CD4-positive, alpha-beta T cell treated with Interleukin-12 subunit alpha and Interleukin-12 subunit beta, for 1 hour (primary cell): ENCODE measurements around the gene LONRF3.

Experiments used
- DNase-seq: peaks from one replicate; pipeline ENCODE4 v3.0.0-alpha.2; 2020

Gene LONRF3

DNA sequence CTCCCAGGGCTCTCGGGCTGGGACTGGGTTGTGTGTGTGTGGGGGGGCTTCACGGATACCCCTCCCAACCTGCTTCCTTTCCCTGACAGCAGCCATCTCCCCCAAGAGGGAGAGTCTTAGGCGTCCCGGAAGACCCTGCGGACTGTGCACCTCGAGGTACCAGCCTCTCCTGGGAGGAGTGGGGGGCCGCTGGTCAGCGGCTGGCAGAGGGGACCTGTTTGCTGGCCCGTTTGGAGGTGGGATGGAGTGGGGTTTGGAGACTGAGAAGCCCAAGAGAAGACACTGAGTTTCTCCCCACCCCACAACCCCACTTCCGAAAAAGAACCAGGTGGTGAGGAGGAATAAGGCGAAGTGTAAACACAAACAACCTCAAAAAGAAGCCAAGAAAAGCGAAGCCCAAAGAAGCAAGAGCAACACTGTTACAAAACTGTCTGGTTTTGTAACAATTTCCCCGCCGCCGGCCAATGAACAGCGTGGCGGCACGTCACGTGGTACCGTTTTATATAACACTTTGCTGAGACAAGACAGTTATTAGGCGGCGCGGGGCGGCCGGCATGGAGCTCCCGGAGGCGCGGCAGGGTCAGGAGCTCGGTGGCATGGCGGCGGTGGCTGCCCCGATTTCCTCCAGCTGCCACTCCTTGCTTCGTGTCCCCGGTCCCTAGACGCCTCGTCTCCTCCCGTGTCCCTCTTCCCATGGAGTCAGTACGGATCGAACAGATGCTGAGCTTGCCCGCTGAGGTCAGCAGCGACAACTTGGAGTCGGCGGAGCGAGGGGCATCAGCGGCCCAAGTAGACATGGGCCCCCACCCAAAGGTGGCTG is at the start of gene LONRF3:
Gene LONRF3, plus strand, starts transcription at position 531 of the 820 bp plus-strand sequence. Its CDS starts 163 bp downstream, at position 694.
- DNase-seq, result peak; percentile 77

DNA sequence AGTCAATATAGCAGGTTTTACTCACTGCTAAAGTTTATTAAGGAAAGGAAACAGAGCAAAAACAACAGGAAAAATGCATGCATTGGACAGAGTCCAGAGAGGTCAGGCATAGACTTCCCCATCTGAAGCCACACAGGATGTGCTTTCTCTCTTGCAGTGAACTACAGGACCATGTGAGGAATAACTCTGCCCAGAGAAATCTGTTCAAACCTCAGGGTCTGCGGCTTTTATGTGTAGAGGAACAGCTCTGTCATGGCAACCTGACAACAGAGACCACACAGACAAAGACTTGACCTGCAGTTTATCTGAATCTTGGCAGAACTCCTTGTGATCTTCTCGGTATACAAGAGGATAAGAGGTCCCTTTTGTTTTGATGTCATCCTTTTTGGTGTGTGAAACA is 46.3 kb upstream of the LONRF3 start:
- no peak for DNase-seq

DNA sequence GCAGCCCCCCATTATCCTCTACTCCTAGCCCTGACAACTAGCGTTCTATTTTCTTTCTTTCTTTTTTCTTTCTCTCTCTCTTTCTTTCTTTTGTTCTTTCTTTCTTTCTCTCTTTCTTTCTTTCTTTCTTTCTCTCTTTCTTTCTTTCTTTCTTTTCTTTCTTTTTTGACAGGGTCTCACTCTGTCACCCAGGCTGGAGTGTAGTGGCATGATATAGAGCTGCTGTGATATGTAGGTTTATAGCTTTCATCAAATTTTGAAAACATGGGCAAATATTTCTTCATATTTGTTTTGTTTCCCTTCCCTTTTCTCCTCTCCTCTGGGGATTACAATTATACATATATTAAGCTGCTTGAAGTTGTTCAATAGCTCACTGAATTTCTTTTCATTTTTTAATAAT is 39.1 kb upstream of the LONRF3 start:
- DNase-seq, result no peak

DNA sequence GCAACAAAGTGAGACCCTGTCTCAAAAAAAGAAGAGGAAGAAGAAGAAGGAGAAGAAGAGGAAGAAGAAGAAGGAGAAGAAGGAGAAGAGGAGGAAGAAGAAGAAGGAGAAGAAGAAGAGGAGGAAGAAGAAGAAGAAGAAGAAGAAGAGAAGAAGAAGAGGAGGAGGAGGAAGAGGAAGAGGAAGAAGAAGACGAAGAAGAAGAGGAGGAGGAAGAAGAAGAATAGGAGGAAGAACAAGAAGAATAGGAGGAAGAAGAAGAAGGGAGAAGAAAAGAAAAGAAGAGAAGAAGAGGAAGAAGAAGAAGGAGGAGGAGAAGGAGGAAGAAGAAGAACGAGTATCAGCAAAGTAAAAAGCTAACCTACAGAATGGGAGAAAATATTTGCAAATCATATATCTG is 33.3 kb upstream of the LONRF3 start:
- DNase-seq, result no peak

DNA sequence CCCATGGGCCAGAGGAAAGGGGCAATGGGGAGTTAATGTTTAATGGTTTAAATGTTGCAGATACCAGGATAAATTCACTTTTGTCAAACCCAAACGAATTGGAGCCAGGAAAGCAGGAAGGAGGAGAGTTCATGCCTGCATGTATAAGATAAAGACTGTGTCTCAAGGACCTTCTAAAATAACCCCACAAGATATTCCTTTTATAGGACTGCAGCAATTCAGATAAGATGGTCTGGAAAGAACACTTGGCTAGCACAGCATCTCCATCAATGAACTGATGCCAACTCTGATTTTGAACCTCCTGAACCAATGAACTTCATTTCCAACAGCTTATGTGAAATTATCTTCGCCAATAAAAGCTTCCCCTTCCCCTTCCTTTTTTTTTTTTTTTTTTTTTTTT is 31.3 kb upstream of the LONRF3 start:
- no peak for DNase-seq

DNA sequence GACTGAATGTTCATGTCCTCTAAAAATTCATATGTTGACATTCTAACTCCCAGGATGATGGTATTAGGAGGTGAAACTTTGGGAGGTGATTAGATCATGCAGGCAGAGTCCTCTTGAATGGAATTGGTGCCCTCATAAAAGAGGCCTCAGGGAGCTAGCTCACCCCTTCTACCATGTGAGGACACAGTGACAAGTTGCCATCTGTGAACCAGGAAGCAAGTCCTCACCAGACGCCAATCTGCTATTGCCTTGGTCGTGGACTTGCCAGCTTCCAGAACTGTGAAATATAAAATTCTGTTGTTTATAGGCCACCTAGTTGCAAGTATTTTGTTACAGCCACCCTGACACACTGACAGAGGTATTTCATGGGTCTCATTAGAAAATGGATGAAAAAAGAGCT is 28.5 kb upstream of the LONRF3 start:
- DNase-seq, result no peak

DNA sequence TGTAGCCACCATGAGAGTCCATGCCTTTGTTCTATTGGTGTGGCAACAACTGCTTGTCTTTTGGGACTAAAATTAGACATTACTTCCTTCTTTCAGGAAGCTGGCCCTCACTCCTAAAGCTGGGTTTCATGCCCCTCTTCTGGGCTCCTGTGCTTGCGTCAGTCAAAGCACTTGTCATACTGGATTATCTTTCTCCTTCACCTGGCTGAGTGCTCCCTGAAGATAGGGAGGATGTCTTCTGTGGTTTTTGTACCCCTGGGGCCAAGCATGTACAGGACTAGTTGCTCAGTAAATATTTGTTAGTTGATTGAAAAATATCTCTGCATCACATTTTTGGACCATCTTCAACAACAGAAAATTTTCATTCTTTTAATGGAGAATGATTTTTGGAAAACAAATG is 26.1 kb upstream of the LONRF3 start:
- no peak for DNase-seq

DNA sequence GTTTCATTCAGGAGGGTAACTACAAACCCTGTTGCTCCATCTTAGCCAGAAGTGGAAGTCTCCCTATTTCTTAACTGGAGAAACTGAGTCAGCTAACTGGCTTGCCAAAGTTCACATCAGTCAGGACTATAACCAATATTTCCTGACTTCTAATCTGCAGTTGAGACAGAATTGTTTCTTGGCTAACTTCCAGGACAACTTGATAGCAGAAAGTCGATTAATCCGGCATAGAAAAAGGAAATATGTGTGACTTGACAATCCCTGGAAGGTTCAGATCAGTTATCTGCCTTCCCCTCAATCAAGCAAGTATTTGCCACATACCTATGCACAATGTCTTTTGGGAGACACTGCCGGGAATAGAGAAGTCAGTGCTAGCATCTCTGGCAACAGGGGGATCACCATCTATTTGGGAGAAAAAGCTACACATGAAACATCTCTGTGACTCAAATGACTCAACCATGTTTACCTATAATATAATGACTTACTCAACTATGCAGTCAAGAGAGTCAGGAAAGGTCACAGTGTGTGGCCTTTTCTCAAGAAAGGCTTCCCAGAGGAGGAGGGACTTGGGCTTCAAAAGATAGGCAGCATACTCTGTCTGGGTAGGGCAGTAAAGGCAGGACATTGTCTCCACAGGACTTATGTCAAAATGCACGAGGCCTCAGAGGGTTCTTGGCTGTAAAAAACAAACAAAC is 12.4 kb upstream of the LONRF3 start:
- DNase-seq, result no peak

DNA sequence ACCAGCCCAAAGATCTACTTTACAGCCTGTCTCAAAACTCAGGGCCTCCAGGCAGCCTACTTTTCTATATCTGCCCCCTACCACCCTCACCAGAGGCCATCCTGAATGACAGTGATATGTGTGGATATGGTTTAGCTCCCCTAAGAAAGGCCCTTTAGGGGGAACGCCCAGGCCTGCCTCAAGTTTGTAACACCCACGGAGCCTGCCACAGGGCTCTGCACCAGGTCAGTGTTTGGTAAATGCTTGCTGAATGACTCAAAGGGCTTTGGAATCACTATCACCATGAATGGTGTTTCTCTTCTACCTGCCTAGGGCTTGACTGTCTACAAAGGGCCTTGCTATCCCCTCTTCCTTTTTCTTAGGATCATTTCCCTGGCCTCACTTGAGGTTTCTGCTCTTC is 11.3 kb upstream of the LONRF3 start:
- DNase-seq, result no peak

DNA sequence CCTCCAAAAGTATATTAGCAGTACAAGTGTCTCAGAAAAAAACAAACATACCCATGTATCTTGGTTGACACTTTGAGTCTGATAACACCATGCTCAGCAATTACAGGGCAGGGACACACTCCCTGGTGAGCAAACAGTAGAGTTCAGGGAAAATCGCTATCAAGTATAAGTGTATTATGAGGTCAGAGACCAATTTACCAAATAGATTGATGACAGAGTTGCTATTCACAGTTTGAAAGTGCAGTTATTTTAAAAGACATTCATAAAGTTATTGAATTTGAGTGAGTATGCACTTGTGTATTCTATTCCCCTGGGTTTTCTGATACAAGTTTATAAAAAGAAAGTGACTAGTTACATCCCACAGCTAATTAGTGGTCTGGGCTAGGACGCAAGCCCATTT is 10.2 kb upstream of the LONRF3 start:
- DNase-seq, result no peak

DNA sequence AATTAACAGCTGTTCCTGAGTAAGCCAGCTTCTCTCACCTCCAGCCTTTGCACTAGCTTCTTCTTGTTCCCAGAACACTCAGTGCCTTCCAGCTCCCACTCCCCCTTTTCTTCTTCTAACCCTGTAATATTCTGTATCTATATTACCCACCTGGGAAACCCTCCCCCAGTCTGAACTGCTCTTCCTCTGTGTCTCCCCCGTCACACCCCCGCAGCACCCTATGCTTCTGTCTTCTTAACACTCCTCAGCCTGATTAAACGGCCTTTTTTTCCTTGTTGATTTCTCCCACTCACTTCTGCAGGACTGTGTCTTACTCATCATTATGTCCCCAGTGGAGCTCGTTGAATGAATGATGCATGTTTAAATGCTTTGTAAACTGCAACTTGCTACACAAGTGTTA is 9.0 kb upstream of the LONRF3 start:
- no peak for DNase-seq

DNA sequence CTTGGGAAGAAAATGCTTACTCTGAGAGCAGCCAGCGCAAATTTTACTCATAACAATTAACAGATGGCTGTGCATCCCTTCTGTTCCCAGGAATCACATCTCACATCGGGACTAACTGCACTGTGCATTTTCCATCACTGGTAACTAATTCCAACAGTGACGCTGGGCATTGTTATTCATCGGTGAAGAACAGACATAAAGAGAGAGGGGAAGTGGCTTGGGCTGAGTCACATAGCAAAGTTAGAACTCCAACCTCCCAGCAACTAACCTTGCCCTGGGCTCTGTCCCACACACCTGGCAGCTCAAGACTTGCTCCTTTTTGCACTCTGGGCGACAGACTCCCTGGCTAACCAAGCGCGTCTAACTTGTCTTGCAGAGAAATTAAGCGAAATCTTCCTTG is 6.4 kb upstream of the LONRF3 start:
- DNase-seq, result no peak

DNA sequence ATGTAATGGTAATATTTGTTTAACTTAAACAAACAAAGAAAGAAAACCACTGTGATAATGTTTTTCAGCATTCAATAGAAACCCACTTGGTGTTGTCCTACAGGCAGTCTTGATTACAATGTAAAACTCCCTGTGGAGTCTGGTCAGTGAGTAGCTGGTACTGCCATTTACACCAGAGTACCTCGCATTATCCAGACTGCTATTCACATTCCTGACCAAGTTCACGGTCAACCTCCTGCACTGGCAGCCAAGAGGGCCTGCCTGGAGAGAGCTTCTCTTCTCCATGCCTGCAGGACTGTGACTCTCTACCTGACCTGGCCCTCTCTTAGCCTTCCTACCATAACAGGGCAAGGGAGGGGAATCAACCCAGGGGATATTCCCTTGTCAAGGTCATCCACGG is 2.9 kb upstream of the LONRF3 start:
- DNase-seq, result no peak

DNA sequence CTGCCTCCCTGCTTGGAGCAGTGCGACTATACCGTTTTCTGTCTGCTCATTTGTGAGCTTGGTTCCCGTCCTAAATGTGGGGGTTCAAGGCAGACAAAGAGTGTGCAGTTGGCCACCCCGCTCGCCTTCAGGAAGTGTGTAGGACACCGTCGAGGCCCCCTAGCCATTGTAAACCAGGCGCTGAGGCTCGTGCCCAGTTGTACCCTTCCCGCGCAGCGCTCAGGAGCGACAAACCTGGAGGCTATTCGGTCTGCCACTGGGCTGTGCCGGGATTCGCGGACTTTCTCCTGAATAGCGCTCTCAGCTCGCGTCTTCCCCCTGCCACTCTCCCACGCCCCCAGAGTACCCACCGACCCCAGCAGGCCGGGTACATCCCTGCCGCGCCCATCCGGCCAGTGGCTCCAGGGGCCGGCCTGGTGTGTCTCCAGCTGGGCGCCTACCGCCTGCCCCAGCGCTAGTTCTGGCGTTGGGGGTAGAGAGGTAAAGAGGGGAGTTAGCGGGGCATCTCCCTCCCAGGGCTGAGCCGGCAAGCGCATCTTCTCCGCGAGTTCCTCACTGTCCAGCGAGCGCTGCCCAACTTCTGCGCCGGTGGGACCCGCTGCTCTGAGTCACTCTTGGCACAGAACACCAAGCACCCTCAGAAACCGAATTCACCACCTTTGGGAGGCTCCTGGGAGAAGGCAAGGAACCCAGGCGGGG is 880 bp upstream of the LONRF3 start:
- no peak for DNase-seq

DNA sequence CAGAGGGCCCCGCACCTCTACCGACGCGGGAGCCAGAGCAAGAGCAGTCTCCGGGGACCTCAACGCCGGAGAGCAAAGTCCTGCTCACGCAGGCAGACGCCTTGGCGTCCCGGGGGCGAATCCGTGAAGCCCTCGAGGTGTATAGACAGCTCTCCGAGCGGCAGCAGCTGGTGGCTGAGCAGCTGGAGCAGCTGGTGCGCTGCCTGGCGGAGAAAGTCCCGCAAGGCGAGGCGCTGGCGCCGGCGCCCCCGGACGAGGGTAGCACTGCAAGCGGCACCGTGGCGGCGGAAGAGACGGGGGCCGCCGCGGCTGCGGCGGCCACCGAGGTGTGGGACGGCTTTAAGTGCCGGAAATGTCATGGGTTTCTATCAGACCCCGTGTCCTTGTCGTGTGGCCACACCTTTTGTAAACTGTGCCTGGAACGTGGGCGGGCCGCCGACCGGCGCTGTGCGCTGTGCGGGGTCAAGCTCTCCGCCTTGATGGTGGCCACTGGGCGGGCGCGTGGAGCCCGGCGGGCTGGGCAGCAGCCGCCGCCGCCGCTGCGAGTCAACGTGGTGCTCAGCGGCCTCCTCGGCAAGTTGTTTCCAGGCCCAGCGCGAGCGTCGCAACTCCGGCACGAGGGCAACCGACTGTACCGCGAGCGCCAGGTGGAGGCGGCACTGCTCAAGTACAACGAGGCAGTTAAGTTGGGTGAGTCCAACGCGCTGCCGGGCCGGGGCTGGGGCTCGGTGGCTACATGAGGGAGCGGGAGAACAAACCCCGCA is 672 bp downstream of the LONRF3 start:
- DNase-seq, result peak; percentile 57

DNA sequence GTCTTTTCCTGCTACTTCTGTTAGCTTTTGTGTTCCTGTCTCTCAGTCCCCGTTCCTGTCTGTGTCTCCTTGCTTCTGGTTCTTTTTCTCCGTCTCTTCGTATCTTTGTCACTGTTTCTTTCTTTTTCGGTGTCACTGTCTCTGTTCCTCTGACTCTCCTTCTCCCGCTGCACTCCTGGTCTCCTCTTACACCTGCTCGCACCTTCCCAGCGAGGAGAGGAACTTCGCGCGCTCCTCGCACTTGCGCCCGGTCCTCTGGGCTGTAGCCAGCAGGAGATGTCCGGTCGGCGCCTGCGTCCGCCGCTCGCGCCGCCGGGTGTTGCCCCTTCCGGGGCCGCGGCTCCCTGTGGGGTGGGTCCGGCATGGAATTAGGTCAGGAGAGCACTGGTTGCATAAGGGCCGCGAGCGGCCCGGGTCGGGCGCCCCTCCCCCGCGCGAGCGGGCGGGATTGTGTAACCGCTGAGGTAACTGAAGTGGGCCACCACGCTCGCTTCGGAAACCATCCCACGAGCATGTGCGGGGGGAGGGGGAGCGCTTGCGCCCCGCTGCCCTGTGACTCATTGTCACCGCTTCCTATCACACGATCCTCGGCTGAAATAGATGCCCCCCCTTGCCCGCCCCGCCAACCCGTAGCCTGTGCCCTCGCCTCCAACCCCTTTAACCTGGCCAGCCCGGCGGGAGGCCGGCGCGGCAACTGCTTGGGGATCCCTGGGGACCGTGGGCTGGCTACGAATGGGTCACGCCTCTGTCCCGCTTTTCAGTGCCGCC is 1.6 kb downstream of the LONRF3 start:
- DNase-seq, result peak; percentile 73

DNA sequence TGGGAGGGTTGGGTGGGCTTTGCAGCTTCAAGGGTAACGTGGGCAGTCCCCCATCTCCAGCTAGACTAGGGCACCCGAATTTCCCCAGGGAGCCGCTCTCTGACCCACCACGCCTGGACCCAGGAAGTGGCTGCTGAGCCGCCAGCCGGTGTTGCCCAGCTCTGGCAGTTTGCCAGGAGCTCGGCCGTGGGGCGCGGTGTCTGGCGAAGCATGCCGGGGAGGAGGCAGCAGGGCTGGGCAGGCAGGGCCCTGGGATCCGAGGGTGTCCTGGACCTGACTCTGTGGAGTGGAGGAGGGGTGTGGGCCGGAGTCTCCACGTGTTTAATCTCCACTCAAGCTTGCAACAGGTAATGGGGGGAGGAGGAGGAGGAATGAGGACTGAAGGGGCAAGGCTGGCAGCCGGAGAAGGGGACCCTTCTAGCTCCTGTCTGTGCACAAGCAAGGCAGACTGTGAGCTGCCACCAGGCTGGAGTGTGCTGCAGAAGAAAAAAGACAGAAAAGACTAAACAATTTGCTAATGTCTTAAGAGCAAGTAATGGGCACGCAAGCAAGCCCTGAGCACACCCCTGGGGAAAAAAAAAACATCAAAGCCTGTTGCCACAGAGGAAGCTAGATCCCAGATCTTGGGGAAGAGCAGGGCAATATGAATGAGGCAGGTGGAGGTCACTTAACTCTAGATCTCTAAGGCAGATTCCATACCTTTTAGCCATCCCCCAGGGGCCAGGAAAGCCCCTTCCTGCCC is 2.4 kb downstream of the LONRF3 start:
- DNase-seq, result peak; percentile 23

DNA sequence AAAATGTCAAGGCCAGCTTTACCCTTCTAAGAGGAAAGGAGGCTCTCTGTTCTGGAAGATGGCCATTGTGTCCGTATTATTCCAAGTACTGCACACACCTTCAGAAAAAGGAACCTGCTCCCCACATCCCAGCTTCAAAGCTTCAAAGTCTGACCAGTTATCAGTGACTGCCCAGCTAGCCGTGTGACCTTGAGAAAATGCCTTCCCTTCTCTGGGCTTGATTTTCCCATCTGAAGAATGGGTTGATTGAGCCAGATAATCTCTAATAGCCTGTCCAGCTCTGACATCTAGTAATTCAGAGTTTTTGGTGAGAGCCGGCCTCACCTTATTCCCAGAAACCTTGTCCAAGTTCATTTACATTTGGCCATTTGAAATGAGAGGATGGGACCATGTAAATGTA is 3.0 kb downstream of the LONRF3 start:
- DNase-seq, result no peak

DNA sequence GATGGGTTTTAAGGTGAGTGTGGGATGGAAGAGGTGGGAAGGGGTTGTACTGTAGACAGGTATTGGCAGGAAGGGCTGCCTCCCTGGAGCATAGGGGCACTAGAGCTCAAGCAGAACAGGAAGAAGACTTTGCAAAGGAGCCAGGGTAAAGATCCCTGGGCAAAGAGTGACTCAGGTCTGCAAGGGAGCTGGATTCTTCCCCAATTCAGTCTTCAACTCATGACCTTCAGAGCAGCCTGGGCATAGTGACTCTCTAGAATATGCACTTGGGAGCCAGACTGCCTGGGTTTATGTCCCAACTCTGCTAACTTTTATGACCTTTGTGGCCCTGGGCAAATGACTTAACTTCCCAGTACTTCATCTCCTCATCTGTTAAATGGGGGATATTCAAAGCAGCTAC is 4.0 kb downstream of the LONRF3 start:
- no peak for DNase-seq

DNA sequence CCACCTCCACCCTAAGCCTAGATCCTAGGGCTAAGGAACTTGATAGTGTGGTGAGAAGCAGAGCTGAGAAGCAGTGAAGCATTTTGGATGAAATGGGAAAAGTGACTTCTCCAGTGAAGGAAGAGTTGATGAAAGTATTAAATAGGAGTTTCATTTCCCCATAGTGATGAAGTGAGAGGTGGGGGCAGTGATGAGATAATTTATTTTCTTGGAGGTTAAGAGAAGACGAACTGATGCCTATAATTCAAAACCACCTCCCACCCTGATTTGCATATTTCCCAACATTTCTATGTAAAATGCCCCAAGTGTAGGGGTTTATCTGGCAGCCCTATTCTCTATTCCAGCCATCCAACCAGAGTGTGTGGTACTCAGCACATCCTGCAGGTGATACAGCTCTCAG is 6.3 kb downstream of the LONRF3 start:
- no peak for DNase-seq

DNA sequence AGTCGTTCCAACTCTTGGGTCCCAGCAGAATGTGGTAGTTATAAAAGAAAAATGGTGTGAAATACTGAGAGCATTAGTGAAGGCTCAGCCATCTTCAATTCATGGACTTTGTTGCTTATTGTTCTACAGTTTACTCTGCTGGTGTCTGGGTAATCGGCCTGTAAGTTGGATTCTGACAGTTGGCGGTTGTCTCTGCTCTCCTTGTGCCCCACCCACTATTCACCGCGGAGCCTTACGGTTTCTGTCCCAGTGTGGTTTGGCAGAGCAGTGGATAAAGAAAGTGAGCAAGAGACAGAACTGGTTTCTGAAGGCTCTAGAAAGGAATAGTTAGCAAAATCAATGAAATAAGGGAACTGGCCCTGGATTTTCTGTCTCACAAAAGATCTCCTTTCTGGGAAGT is 9.1 kb downstream of the LONRF3 start:
- DNase-seq, result no peak

DNA sequence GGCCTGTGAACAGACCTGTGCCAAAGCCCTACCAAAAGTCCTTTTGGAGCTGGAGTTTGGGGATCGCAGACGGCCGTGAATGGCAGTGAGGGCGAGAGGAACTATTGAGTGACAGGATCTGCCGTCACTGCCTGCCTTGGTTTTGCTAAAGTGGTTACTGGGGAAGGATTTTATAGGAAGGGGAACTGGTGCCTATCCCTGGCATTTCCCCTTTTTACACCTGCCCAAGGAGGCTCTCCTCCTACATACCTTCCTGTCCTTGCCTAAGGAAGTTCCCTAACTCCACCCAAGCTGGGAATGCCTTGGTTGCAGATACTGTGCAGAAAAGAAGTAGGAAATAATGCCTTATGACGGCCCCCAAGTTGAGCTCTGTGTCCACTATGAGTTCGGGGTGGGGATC is 14.5 kb downstream of the LONRF3 start:
- no peak for DNase-seq
